ENCODE measurements around the gene LRRC75A.
"Not testable (repeated sequence)": the region's sequence is repeated elsewhere in the genome, so short reads cannot be mapped to it uniquely, and the experiment has no call there.

LRRC75A gene

DNA sequence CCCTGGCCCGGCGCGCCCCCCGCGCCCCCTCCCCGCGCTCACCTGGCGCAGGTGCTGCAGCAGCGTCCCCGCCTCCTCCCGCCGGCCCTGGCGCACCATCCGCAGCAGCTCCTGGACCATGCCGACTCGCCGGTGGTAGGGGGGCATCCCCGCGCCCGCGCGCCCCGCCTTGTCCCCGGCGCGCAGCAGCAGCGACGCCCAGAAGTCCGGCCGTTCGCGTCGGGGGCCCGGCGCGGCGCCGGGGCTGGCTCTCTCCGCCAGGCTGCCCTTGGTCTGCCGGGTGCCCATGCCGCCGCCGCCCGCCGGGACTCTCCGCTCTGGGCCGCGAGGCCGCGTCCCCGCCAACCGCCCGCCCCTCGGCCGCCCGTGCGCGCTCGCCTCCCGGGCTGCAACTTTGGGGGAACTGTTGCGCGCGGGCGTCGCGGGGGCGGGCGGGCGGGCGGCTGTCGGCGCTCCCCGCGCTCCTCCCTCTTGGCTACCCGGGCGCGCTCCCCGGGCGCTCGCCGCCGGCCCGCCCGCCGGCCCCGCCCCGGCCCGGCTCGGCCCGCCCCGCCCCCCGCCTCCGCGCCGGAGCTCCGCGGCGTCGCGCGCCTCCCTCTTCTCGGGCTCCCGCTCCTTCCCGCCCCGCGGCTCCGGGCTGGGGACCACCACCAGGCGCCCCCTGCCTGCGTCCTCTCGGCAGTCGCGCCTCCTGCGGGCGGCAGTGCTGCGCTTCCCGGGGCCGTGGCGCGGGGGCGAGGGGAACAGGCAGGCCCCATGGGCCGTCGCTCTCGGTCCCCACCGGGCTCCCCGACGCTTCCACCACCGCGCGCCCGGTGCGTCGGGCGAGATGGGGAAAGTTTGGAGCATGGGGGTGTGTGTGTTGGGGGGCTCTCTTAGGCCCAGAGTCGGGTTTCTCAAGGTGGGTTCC, at the start of gene LRRC75A:
Gene LRRC75A, minus strand, starts transcription at position 491 of the 910 bp plus-strand sequence. Its CDS starts 203 bp downstream, at position 288.
- peak within 1 kb of the TSS; percentile 58 for H3K4me3 ChIP-seq (ENCODE audit: low read length)
- TF ChIP-seq ZNF274 (IDR thresholded peaks at IDR 0.05; ENCODE audit: low read depth, low read length) = no peak

DNA sequence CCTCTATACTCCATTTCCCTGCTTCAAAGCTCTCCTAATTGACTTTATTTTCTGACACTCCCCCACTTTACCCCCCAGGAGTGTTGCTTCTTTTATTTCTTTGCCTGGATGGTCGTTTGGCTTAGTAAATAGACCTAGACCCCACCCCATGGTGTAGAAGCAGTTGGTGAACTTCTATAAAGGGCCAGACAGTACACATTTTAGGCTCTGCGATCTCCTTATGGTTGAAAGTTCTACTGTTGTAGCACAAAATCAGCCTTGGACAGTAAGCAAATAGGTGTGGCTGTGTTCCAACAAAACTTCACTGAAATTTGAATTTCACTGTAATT, 45.1 kb upstream of the LRRC75A start:
- no peak for TF ChIP-seq ZNF274 (IDR thresholded peaks at IDR 0.05; ENCODE audit: low read depth, low read length)
- no peak overlapping the region for H3K4me3 ChIP-seq (ENCODE audit: low read length)

DNA sequence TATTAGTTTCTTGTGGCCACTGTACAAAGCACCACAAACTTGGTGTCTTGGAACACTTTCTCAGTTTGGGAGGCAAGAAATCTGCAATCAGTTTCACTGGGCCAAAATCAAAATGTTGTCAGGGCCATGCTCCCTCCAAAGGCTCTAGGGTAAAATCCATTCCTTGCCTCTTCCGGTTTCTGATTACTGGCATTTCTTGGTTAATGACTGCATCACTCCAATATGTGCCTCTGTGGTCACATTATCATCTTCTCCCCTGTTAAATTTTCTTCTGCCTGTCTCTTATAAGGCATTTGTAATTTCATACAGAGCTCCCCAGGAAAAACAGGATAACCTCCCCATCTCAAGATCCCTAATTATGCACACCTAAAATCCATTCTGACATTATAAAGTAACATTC, 42.2 kb upstream of the LRRC75A start:
- no peak for TF ChIP-seq ZNF274 (IDR thresholded peaks at IDR 0.05; ENCODE audit: low read depth, low read length)
- no peak overlapping the region for H3K4me3 ChIP-seq (ENCODE audit: low read length)

DNA sequence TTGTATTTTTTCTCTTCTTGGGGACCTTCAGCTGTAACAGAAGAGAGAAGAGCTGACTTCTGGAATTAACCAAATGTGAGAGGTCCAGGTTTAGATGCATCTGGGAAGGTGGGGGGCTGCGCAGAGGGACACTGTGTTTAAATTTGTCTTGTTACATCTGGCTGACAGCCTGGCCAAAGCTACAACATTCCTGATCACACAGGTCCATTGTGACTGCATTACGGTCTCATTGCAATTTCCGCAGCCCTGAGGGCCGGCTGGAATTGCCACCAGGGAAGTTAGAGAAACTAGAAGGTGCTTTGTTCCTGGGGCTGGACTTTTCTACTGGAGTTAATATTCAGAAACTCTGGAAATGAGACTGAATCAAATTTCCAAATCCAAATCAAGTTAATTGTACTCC, 37.9 kb upstream of the LRRC75A start:
- no peak for TF ChIP-seq ZNF274 (IDR thresholded peaks at IDR 0.05; ENCODE audit: low read depth, low read length)
- H3K4me3 ChIP-seq (ENCODE audit: low read length) = no peak overlapping the region

DNA sequence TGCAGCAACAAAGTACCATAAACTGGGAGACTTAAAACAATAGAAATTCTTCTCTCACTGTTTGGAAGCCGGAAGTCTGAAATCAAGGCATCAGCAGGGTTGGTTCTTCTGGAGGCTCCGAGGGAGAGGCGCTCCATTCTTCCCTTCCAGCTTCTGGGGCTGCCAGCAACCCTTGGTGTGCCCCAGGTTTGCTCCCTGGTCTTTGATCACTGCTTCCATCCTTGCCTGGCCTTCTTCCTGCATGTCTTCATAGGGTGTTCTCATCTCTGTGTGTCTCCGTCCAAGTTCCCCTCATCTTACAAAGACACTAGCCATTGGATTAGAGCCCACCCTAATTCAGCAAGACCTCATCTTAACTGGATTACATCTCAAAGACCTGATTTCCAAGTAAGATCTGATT, 35.3 kb upstream of the LRRC75A start:
- no peak for TF ChIP-seq ZNF274 (IDR thresholded peaks at IDR 0.05; ENCODE audit: low read depth, low read length)
- no peak overlapping the region for H3K4me3 ChIP-seq (ENCODE audit: low read length)

- H3K4me3 ChIP-seq (ENCODE audit: low read length) = not testable (repeated sequence)
These were observed 33.6 kb upstream of the LRRC75A start for GRCh38 chr17:16525556-16525955.

GRCh38 chr17:16521070-16521727, 29.2 kb upstream of the LRRC75A start:
- H3K4me3 ChIP-seq (ENCODE audit: low read length) = no peak overlapping the region
- no peak for TF ChIP-seq ZNF274 (IDR thresholded peaks at IDR 0.05; ENCODE audit: low read depth, low read length)

DNA sequence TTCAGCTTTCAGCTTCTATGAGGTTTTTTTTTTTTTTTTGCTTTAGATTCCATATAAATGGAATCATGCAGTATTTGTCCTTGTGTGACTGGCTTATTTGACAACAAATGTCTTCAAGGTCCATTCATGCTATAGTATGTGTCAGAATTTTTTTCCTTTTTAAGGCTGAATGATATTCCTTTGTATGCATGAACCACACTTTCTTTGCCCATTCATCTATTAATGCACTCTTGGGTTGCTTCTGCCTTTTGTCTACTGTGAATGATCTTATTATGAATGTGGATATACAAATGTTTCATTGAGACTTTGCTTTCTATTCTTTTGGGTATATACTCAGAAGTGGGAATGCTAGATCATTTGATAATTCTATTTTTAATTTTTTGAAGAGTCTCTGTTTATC, 27.0 kb upstream of the LRRC75A start:
- no peak for TF ChIP-seq ZNF274 (IDR thresholded peaks at IDR 0.05; ENCODE audit: low read depth, low read length)
- no peak overlapping the region for H3K4me3 ChIP-seq (ENCODE audit: low read length)

DNA sequence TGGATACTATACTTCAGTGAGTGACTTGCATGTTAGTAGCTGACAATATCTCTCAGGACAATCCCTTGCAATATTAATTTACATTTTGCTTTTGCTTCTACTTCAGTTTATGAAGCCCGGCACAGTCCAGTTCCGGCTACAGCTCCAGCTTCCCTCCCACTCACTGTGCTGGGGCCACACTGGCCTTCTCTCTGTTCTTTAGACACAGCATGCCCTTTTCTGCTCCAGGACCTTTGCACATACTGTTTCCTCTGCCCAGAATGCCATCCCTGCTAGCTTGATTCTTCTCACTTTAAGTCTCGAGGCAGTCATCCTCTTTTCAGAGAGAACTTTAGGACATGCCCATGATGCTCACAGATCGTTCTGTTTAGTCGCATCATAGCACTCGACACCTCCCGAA, 25.5 kb upstream of the LRRC75A start:
- no peak for TF ChIP-seq ZNF274 (IDR thresholded peaks at IDR 0.05; ENCODE audit: low read depth, low read length)
- H3K4me3 ChIP-seq (ENCODE audit: low read length) = no peak overlapping the region

DNA sequence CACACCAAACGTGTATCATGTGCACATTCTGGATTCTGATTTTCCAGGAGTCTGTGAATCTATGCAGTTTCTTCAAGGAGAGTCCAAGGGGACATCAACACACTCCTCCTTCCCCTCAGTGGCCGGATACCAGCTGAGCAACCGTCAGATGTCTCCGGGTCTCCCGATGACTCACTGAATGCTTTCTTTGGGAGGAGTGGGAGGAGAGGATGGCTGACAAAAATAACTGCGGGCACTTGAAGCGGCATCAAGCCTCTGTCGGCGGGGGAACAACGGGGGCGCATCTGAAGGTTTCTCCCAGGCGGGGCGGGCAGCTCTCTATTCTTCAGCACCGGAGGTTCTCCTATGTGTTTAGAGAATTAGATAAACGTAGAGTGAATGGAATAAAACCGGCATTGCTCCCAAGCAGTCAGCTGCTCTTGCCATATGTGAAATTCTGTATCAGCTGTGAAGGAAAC, 24.6 kb upstream of the LRRC75A start:
- no peak overlapping the region for H3K4me3 ChIP-seq (ENCODE audit: low read length)
- TF ChIP-seq ZNF274 (IDR thresholded peaks at IDR 0.05; ENCODE audit: low read depth, low read length) = no peak

DNA sequence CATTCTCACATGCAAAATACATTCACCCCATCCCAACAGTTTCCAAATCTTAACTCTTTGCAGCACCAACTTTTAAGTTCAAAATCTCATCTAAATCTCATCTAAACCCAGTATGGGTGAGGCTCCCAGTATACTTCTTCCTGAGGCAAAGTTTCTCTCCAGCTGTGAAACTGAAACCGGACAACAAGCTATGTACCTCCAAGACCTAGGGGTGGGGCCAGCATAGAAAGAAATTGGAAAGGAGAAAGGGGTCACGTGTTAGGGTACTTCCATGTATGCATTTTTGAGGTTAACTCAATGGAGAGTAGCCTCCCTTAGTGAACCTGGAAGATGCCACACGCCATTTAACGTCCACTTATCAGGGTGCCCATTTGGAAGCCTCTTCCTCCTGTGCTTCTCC, 23.9 kb upstream of the LRRC75A start:
- TF ChIP-seq ZNF274 (IDR thresholded peaks at IDR 0.05; ENCODE audit: low read depth, low read length) = no peak

DNA sequence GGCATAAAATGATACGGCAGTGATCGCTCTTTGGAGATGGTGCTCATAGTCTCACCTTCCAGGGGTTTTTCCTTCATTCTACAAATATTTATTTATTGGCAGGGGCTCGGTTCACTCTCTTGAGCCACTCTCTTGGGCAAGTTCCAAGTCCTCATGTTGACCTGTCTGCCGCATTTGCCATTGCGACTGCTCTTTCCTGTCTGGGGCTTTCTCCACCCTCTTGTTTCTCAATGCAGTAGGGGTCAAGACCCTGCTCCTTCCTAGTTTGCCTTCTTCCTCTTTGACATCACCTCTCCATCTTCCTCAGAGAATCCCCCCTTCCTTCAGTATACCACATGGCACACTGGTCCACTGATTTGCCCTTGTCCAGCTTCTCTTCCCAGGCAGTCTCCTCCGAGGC, 21.9 kb upstream of the LRRC75A start:
- no peak for TF ChIP-seq ZNF274 (IDR thresholded peaks at IDR 0.05; ENCODE audit: low read depth, low read length)
- no peak overlapping the region for H3K4me3 ChIP-seq (ENCODE audit: low read length)

More for the DNA sequence above, 23.9 kb upstream of the LRRC75A start:
- no peak overlapping the region for H3K4me3 ChIP-seq (ENCODE audit: low read length)

- no peak overlapping the region for H3K4me3 ChIP-seq (ENCODE audit: low read length)
- no peak for TF ChIP-seq ZNF274 (IDR thresholded peaks at IDR 0.05; ENCODE audit: low read depth, low read length)
These were observed 20.0 kb upstream of the LRRC75A start for GRCh38 chr17:16512011-16512410.

DNA sequence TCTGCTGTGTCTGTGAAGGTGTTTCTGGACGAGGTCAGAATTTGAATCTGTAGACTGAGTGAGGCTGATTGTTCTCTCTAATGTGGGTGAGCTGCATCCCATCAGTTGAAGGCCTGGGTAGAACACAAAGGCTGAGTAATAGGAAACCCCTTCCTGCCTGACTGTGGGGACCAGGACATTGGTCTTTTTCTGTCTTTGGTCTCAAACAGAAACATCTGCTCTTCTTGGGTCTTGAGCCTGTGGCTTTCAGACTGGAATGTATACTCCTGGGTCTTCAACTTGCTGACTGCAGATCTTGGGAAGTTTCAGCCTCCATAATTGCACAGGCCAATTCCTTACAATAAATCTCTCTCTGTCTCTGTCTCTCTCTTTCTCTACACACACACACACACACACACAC, 19.6 kb upstream of the LRRC75A start:
- no peak overlapping the region for H3K4me3 ChIP-seq (ENCODE audit: low read length)
- no peak for TF ChIP-seq ZNF274 (IDR thresholded peaks at IDR 0.05; ENCODE audit: low read depth, low read length)

DNA sequence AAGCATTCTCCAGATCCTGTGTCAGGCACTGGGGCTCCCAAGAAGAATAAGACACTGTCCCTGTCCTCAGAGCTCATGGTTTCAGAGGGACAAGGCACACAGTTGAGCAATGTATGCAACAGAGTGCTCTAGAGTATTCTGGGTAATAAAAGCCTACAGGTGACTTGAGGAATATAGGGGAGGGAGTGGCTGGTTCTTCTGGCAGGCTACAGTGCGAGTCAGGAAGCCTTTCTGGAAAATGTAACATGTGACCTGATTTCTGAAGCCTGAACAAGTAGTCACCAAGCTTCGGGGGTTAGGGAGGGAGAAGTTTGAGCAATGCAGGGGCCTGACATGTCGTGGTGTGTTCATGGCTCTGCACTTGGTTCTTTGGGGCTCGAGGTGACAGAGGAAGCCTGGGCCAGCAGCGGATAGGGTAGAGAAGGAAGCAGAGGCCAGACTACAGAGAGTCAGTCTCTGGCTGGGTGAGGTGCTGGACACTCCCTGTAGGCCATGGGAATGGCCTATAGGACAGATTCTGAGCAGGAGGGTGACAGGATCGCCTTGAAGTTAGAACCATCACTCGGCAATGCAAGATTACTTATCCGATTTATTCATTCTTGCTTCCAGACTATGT, 16.0 kb upstream of the LRRC75A start:
- no peak for TF ChIP-seq ZNF274 (IDR thresholded peaks at IDR 0.05; ENCODE audit: low read depth, low read length)

More for the DNA sequence above, 16.0 kb upstream of the LRRC75A start:
- no peak overlapping the region for H3K4me3 ChIP-seq (ENCODE audit: low read length)

Measured in GM08714 (cell line).